ENCODE data around the gene WDFY4.

Gene WDFY4

GRCh38 chr10:48985621-48986158 lies 301.0 kb downstream of the WDFY4 start:
- DNase-seq (ENCODE audit: low read depth) = no peak

- DNase-seq (ENCODE audit: low read depth) = no peak
Observed at GRCh38 chr10:48990226-48990625, 305.6 kb downstream of the WDFY4 start.

GRCh38 chr10:48993627-48994026 lies 309.0 kb downstream of the WDFY4 start:
- no peak for DNase-seq (ENCODE audit: low read depth)

GRCh38 chr10:48996329-48996728 lies 311.7 kb downstream of the WDFY4 start:
- DNase-seq (ENCODE audit: low read depth) = no peak

DNA sequence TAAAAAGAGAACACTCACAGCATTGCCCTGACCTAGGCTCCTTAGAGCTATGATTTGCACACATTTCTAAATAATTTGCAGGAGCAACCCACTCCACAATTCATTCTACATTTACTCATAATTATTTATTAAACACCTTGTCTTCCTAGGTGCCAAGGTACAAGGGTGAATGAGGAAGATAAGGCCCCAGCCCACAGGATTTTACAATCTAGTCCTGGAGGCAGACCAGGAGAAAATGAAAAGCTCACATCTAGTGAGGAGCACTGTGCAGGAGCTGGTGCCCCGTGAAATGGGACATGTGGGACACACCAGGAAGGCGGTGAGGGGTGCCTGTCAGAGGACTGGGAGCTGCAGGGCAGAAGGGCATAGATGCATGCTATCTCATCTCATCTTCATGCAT lies 314.7 kb downstream of the WDFY4 start:
- DNase-seq (ENCODE audit: low read depth) = no peak

DNA sequence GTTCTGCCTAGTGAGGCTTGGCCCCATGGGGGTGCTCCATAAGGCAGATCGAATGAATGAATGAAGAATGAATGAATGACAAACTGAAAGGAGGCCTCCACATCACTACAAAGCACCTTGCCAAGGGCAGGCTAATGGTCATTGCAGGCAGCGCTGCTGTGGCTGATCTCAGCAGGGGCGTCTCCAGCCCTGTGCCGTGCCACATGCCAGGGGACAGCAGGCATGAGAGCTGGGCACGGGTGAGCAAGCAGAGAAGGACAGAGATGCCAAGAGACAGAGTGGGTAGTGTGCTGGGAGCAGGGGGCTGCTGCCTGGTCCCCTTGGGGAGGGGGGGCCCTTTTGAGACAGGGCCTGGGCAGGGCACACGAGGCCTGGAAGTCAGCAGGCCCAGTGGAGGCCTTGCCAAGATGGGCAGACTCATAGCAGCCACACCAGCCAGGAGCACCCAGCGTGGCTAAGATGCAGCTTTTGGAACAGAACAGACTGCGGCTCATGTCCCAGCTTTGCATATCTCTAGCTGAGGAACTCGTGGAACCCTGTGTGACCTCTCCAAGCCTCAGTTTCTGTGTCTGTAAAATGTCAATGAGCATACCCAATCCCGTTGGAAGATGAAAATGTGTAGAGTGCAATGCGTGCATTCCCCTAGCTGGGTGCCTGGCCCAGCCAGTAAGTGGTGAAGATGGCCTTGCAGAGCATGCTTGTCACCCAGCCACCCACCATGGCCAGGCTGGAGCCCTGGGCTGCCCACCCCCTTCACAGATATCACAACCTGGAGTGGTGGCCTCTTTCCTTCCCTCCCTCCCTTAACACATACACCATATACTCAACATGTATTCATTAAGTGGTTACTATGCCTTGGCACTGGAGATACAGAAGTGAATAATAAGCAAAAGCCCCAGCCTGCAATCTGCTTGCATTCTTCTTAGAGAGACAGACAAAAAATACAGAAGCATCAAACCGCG lies 316.0 kb downstream of the WDFY4 start:
- DNase-seq (ENCODE audit: low read depth) = no peak

DNA sequence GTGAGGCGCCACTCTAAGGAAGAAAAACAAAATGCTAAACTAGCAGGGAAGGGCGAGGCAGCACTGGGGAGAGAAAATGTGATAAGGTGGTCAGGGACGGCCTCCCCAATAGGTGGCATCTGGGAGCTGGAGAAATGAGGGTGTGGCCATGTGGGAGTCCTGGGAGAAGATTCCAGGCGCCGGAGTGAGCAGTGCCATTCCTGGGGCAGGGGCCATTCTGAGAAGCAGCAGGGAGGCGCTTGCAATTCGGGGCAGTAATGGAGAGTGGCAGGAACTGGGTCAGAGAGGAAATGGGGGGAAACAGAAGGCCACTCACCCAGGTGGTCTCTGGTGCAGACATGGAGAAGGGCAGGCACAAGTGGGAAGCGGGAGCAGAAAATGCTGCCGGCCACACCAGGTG lies 316.7 kb downstream of the WDFY4 start:
- DNase-seq (ENCODE audit: low read depth) = no peak

DNA sequence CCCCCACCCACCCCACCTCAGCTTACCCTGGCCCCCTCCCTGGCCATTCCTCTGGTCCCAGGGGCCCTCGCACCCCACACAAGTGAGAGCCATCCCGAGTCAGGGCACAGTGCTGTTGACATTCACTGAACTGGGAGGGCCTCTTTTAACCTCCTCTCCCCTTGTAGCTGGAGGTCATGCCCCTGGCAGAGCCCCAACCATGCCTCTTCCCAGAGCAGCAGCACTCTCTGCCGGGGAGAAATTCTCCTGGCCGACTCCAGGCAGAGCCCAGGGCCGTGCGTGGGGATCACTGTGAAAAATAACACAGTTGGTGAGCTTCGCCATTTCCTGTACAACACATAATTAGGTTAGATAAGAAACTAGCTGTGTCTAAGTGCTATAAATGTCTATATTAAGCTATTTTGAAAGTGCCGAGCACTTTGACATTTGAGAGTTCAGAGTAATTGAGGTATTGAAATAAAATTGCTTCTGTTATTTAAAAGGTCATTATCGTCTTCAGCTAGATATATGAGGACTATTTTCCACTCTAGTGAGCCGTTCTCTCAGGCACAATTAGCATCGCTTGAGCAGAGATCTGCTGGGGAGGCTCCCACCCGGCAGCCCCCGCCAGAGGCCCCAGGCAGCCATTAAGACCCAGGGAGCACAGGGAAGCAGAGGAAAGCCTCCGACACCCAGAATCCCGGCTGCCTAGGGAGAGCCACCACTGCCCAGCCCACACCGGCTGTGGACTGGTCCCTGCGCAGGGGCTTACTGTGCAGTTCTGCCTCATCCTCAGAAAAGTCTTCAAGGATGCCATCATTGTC lies 317.4 kb downstream of the WDFY4 start:
- no peak for DNase-seq (ENCODE audit: low read depth)

DNA sequence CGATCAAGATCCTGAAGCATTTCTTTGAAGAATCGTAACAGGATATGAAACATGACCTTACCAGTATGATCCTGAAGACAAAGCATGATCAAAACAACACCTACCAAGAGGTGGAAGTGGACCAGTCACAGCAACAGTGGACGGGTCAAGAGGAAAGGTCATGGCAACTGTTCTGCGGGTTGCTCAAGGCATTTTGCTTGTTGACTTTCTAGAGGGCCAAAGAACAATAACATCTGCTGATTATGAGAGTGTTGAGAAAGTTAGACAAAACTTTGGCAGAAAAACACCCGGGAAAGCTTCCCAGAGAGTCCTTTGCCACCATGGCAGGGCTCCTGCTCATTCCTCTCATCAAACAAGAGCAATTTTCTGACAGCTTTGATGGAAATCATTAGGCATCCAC lies 320.6 kb downstream of the WDFY4 start:
- no peak for DNase-seq (ENCODE audit: low read depth)

DNA sequence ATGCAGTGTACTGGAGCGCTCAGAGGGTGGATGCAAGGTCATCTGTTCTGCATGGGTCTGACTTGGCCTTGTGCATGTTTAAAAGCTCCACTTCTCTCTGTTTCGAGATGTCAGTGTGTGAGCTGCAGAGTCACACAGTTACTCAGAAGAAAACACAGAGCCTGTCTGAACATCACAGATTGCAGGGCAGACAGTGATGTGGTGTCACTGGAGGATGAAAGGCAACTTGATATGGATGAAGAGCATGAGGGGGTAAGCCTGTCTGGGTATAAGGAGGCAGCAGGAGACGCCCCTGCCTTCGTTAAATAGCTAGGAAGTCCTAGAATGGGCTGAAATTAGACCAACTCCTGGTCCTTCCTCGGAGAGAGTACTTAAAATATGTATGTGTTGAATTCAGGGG lies 322.5 kb downstream of the WDFY4 start:
- DNase-seq (ENCODE audit: low read depth) = no peak

GRCh38 chr10:49008091-49008490 lies 323.4 kb downstream of the WDFY4 start:
- DNase-seq (ENCODE audit: low read depth) = no peak

GRCh38 chr10:49008505-49009198 lies 324.0 kb downstream of the WDFY4 start:
- DNase-seq (ENCODE audit: low read depth) = no peak

DNA sequence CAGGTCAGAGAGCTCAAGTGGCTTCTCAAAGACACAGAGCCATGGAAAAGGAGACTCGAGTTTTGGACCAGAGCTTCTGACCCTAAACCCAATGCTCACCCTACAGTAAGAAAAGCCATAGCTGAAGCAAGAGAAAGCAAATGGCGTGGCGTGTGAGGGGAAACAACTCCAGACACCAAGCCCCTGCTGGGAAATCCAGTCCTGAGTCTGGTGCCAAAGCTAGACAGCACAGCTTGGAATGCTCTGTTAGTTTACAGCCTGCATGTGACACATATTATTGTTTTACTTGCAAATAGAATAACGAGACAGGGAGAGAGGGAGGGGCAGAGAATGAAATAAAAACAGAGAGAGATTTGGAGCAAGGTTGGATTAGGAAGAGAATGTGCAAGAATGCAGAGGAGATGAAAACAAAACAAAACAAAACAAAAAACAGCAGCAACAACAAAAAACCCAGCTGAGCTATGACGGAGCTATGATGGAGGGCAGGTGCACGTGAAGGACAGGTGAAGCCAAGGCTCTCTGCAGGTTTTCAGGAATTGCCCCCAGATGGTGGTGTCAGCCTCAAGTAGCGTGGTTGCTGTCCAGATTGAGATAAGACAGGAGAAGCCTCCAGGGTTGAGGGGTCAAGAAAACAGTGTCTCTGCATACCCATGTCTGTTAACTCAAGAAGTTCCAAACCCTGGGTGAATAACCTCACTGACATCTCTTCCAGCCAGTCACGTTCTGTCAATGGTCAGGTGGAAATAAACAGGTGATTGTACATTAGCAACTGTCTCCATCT lies 324.7 kb downstream of the WDFY4 start:
- DNase-seq (ENCODE audit: low read depth) = no peak

GRCh38 chr10:49010295-49010694 lies 325.6 kb downstream of the WDFY4 start:
- DNase-seq (ENCODE audit: low read depth) = no peak

DNA sequence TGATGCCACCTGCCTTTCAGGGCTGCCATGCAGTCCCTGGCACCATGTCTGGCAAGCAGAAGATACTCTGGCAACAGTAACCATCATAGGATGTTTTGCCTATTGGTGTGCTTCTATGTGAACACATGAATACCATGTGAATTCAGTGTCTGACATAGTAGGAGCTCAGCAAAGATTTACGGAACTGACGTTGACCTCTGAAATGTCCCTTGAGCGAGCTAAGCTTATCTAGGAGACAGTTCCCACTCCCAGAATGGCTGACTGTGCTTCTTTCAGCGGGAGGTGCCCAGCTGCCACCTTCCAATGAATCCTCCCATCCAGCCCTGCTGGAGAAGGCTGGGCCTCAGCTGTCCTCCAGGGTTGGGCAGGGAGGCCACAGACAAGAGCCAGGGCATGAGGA lies 326.2 kb downstream of the WDFY4 start:
- no peak for DNase-seq (ENCODE audit: low read depth)

GRCh38 chr10:49011756-49012155 lies 327.1 kb downstream of the WDFY4 start:
- no peak for DNase-seq (ENCODE audit: low read depth)

DNA sequence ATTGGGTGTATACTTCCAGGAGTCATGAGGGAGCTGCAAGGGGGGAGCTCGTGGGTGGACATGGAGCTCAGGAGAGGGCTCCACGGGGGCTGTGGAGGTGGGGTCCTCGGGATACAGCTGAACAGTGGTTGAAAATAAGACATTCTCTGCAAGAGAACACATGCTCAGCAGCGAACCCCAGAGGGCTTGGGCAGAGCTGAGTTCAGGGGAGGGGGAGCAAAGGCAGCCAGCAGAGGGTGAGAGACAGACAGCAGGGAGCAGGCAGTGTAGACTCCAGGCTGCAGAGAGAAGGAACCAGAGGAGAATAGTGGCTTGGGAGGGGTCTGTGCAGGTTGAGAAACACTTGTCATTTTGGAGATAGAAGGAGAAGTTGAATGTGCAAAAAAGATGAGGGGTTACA lies 327.9 kb downstream of the WDFY4 start:
- DNase-seq (ENCODE audit: low read depth) = no peak

DNA sequence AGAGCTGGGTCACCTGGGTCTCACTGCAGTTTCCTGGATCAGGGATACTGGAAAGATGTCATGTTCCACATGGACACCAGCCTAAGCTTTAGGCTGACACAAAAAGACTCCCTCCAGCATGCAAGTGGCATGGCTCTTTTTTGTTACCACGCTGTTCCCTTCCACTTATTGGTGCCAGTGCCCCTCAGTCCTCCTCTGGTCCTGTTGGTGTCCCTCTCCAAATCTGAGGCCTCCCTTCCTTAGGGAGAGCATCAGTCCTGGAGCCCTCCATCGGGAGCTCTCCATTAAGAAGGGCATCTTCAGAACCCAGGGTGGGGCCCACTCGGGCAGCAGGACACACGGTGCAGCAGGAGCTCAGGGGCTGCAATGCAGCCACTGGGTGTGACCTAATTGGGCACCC lies 331.0 kb downstream of the WDFY4 start:
- no peak for DNase-seq (ENCODE audit: low read depth)

GRCh38 chr10:49021685-49022084 lies 337.0 kb downstream of the WDFY4 start:
- DNase-seq (ENCODE audit: low read depth) = no peak

DNA sequence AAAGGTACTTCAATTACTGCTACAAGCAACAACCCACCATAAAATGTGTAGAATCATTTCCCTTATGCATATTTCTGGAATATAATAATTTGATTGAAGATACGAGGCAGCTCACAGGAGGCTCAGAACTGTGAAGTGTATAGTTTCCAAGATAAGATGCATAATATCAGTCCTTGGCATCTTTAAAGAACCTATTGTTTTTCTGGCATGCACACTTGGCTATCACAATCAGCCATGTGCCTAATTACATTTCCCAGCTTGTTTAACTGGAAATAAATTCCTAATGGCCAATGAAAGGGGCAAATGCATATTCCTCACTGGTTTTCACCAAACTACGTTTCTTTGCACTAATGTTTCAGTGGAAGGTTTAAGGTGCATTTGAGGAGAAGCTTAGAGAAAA lies 338.4 kb downstream of the WDFY4 start:
- DNase-seq (ENCODE audit: low read depth) = no peak

DNA sequence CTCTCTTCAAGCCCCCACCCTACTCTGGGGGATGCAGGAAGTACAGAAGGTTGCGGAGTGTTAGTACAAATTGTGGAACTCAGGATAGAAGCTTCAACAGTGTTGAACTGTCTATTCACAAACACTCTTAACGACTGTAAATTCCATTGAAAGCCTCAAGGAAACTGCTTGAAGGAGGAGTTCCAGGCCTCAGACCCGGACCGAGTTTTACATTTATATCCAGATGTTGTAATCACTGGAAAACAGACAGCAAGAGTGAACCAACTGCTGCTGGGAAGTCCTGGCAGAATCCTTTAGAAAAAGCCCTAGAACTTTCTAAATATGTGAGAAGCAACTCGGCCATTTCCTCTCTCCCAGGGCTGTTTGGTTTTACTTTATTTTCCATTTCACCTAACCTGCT lies 339.1 kb downstream of the WDFY4 start:
- DNase-seq (ENCODE audit: low read depth) = peak; percentile 16

GRCh38 chr10:49024484-49024883 lies 339.8 kb downstream of the WDFY4 start:
- DNase-seq (ENCODE audit: low read depth) = no peak

Data from fibroblast of the conjunctiva (primary cell).